ENCODE measurements around the gene COIL.

Gene COIL

DNA sequence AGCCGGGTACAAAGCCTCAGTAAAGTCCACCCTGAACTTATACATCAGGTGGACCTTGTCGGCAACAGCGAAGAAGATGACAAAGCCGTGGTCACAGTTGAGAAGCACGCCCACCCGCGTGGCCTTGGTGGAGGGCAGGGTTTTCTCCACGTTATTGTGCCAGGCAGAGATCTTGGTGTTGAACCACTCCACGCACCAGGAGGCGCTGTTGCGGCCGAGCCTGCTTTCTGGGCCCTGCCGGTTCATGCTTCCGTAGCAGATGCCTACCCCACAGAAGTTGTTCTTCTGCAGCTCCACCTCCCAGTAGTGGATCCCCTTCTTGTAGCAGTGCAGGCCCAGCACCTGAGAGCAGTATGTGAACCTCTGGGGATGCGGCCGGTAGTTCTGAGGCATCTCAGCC lies 69.1 kb downstream of the COIL start:
- Histone ChIP-seq H3K4me1 (ENCODE audit: control insufficient read depth, insufficient read depth, low read length) (peaks cover 5% of the 10 kb centered on the region; the same call in 1 of the 2 replicates), H3K9me3 (ENCODE audit: control insufficient read depth, insufficient read depth, low read depth, low read length) (peaks cover 22% of the 10 kb centered on the region), H3K9ac (ENCODE audit: low read length) (no peak overlapping the region), H3K4me3 (ENCODE audit: low read depth, low read length) (no peak overlapping the region), H3K36me3 (ENCODE audit: control insufficient read depth, insufficient read depth, low read length) (peaks cover 57% of the 10 kb centered on the region), H3K27ac (ENCODE audit: low read depth, low read length) (no peak overlapping the region), H3K27me3 (ENCODE audit: control insufficient read depth, insufficient read depth, low read length) (no peaks in the 10 kb centered on the region)

- peaks cover 25% of the 10 kb centered on the region for H3K9me3 ChIP-seq (ENCODE audit: control insufficient read depth, insufficient read depth, low read depth, low read length)
Observed at GRCh38 chr17:56890906-56891674, 69.8 kb downstream of the COIL start.

GRCh38 chr17:56890390-56890789 lies 70.5 kb downstream of the COIL start:
- Histone ChIP-seq H3K4me3 (ENCODE audit: low read depth, low read length) (no peak overlapping the region), H3K36me3 (ENCODE audit: control insufficient read depth, insufficient read depth, low read length) (peaks cover 54% of the 10 kb centered on the region), H3K9ac (ENCODE audit: low read length) (no peak overlapping the region), H3K9me3 (ENCODE audit: control insufficient read depth, insufficient read depth, low read depth, low read length) (peaks cover 25% of the 10 kb centered on the region), H3K4me1 (ENCODE audit: control insufficient read depth, insufficient read depth, low read length) (no peaks in the 10 kb centered on the region), H3K27me3 (ENCODE audit: control insufficient read depth, insufficient read depth, low read length) (no peaks in the 10 kb centered on the region), H3K27ac (ENCODE audit: low read depth, low read length) (no peak overlapping the region)

More at GRCh38 chr17:56890906-56891674, 69.8 kb downstream of the COIL start:
- Histone ChIP-seq H3K4me3 (ENCODE audit: low read depth, low read length) (no peak overlapping the region), H3K36me3 (ENCODE audit: control insufficient read depth, insufficient read depth, low read length) (peaks cover 57% of the 10 kb centered on the region), H3K27me3 (ENCODE audit: control insufficient read depth, insufficient read depth, low read length) (no peaks in the 10 kb centered on the region), H3K9ac (ENCODE audit: low read length) (no peak overlapping the region), H3K4me1 (ENCODE audit: control insufficient read depth, insufficient read depth, low read length) (peaks cover 4% of the 10 kb centered on the region; the same call in 1 of the 2 replicates), H3K27ac (ENCODE audit: low read depth, low read length) (no peak overlapping the region)
